ENCODE results near the gene BRCA1. TPM values are rescaled to one million over a fixed set of nuclear protein-coding genes. Genes with fewer than 3 reads are reported as not detected.

The BRCA1 gene
- total RNA-seq, 1 donor from 2014 or later = 3.4 TPM

GRCh38 chr17:43079641-43080302 is 45.4 kb downstream of the BRCA1 start:
- H3K36me3 ChIP-seq (ENCODE audit: control insufficient read depth, insufficient read depth, low read length) = peaks cover 1% of the 10 kb centered on the region
- DNase-seq (ENCODE audit: low read depth) (peak; percentile 16), FAIRE-seq (no peak)
- no peak overlapping the region for H3K4me3 ChIP-seq (ENCODE audit: low read depth, low read length)
- no peak for TF ChIP-seq CTCF (IDR thresholded peaks at IDR 0.05; ENCODE audit: insufficient read depth, low read length, severe bottlenecking)
- no peaks in the 10 kb centered on the region for H3K27me3 ChIP-seq (ENCODE audit: control insufficient read depth, insufficient read depth, low read length)

- DNase-seq (ENCODE audit: low read depth) (no peak), FAIRE-seq (no peak)
- Histone ChIP-seq H3K27me3 (ENCODE audit: control insufficient read depth, insufficient read depth, low read length) (no peaks in the 10 kb centered on the region), H3K36me3 (ENCODE audit: control insufficient read depth, insufficient read depth, low read length) (no peaks in the 10 kb centered on the region), H3K4me3 (ENCODE audit: low read depth, low read length) (no peak overlapping the region)
- TF ChIP-seq CTCF (IDR thresholded peaks at IDR 0.05; ENCODE audit: insufficient read depth, low read length, severe bottlenecking) = no peak
Measured at GRCh38 chr17:43074869-43075268, 50.3 kb downstream of the BRCA1 start.

- no peak for TF ChIP-seq CTCF (IDR thresholded peaks at IDR 0.05; ENCODE audit: insufficient read depth, low read length, severe bottlenecking)
- DNase-seq (ENCODE audit: low read depth) = no peak
- Histone ChIP-seq H3K27me3 (ENCODE audit: control insufficient read depth, insufficient read depth, low read length) (no peaks in the 10 kb centered on the region), H3K4me3 (ENCODE audit: low read depth, low read length) (no peak overlapping the region), H3K36me3 (ENCODE audit: control insufficient read depth, insufficient read depth, low read length) (no peaks in the 10 kb centered on the region)
- no peak for FAIRE-seq
Measured at GRCh38 chr17:43070872-43071271, 54.3 kb downstream of the BRCA1 start.

- H3K27me3 ChIP-seq (ENCODE audit: control insufficient read depth, insufficient read depth, low read length) = no peaks in the 10 kb centered on the region
- no peaks in the 10 kb centered on the region for H3K36me3 ChIP-seq (ENCODE audit: control insufficient read depth, insufficient read depth, low read length)
- TF ChIP-seq CTCF (IDR thresholded peaks at IDR 0.05; ENCODE audit: insufficient read depth, low read length, severe bottlenecking) = no peak
- no peak overlapping the region for H3K4me3 ChIP-seq (ENCODE audit: low read depth, low read length)
- DNase-seq (ENCODE audit: low read depth) (no peak), FAIRE-seq (no peak)
Measured at GRCh38 chr17:43070257-43070656, 54.9 kb downstream of the BRCA1 start.

- DNase-seq (ENCODE audit: low read depth) = no peak
- Histone ChIP-seq H3K27me3 (ENCODE audit: control insufficient read depth, insufficient read depth, low read length) (no peaks in the 10 kb centered on the region), H3K4me3 (ENCODE audit: low read depth, low read length) (no peak overlapping the region), H3K36me3 (ENCODE audit: control insufficient read depth, insufficient read depth, low read length) (no peaks in the 10 kb centered on the region)
- no peak for TF ChIP-seq CTCF (IDR thresholded peaks at IDR 0.05; ENCODE audit: insufficient read depth, low read length, severe bottlenecking)
- no peak for FAIRE-seq
Measured at GRCh38 chr17:43069368-43069898, 55.7 kb downstream of the BRCA1 start.

Data from bronchial epithelial cell (primary cell).